Medulla oblongata (tissue), 1 donor: ENCODE results near the gene KLHL4.
"Not testable (repeated sequence)": the region's sequence is repeated elsewhere in the genome, so short reads cannot be mapped to it uniquely, and the experiment has no call there.

ENCODE experiments used
- DNase-seq: peaks from one replicate; pipeline ENCODE4 v3.0.0-alpha.2; 2015; ENCODE audit errors: extremely low spot score

The KLHL4 gene

DNA sequence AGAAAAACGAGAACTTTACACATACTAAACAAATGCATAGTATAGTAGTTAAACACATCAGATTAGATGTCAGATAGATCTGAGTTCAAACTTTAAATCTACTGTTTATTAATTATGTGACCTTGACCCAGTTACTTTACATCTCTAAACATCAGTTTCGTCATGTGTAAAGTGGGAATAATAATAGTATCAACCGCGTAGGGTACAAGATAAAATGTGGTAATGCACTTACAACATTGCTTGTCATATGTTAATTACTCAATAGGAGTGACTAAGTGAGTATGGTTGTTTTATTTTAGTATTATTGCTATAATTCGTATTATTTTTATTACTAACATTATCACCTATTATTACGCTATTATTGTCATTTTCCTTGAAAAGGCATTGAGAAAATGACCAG lies 144.2 kb downstream of the KLHL4 start:
- DNase-seq, result no peak

DNA sequence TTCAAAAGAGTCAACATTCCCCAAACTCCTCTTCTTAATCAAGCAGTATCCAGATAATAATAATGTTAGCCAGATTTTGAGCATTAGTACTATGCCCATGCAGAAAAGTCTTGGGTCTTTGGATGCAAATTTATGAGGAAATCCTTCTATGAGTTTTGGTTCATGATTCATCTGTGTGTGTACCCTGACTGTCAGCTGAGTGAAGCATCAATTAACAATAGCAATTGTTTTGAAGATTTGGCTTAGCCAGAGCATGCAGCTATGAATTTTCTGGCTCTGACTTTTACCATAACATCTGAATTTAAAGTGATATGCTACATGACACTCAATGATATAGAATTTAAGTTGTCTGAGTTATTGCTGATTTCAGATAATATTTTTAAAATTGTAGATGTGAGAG lies 145.8 kb downstream of the KLHL4 start:
- DNase-seq, result peak; percentile 26

DNA sequence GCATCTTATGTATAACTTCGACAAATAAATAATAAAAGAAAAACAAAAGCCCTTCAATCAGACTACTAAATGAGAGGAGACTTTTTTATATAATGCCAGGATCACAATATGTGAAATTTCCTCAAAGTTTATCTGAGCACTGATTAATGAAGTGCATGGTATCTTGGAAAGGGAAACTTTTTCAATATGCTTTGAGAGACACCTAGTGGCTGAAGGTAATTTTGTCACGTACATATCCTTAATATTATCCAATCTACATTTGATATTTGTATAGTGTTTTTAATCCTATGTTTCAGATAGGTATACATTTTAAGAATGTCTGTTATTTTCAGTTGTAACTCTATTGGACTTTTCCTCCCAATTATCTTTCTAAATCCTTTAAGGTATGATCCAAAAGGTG lies 146.8 kb downstream of the KLHL4 start:
- peak; percentile 45 for DNase-seq

DNA sequence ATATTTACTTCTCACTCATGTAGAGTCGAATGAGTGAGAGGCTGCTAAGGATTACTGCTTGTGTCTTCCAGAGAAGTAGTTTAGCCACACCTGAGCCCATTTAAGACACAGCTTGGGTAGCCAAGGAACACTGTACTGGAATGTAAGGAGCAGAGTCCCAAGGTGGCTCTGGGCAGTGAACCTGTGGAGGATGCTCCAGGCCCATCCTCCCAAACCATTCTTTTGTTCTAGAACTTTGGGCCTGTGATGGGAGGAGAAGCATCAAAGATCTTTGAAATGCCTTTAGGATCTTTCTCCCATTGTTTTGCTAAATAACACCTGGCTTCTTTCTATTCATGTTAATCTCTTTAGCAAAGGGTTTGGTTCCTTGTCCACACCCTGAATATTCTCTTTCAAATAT lies 162.2 kb downstream of the KLHL4 start:
- DNase-seq, result no peak

DNA sequence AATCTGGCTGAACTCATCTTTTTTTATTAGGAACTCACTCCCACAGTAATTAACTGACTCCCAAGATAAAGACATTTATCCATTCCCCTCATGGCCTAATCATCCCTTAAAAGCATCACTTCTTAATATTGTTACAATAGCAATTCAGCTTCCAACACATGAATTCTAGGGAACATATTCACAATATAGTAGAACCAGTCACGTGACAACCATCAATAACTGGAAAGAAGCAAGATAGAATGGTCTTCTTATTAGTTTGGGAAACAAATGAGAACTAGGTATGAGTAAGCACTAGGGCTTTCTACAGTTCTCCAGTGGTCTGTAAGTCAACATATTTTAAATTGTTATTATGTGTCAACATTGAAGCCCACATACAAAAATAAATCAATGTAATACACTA lies 170.1 kb downstream of the KLHL4 start:
- no peak for DNase-seq

DNA sequence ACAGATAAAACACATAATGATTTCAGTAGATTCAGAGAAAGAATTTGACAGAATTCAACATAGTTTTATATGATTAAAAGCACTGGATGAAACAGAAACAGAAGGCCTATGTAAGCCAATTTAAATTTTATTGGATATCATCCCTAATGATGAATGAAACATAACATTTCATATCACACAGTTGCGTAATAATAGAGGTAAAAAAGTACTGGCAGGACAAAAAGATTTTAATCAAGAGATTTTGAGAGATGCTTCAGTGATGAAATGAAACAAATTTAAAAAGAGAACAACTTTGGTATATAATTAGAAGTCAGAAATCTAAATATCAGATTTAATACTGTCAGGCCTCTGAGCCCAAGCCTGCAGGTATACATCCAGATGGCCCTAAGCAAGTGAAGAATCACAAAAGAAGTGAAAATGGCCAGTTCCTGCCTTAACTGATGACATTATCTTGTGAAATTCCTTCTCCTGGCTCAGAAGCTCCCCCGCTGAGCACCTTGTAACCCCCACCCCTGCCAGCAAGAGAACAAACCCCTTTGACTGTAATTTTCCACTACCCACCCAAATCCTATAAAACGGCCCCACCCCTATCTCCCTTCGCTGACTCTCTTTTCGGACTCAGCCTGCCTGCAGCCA lies 170.6 kb downstream of the KLHL4 start:
- DNase-seq, result not testable (repeated sequence)

DNA sequence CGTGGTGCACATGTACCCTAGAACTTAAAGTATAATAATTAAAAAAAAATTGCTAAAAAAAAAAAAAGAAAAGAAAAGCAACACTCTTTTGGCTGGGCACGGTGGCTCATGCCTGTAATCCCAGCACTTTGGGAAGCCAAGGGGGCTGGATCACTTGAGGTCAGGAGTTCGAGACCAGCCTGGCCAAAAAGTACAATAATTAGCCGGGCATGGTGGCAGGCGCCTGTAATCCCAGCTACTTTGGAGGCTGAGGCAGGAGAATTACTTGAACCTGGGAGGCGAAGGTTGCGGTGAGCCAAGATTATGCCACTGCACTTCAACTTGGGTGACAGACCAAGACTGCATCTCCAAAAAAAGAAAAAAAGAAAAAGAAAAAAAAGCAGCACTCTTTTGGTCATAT lies 171.6 kb downstream of the KLHL4 start:
- DNase-seq, result not testable (repeated sequence)

DNA sequence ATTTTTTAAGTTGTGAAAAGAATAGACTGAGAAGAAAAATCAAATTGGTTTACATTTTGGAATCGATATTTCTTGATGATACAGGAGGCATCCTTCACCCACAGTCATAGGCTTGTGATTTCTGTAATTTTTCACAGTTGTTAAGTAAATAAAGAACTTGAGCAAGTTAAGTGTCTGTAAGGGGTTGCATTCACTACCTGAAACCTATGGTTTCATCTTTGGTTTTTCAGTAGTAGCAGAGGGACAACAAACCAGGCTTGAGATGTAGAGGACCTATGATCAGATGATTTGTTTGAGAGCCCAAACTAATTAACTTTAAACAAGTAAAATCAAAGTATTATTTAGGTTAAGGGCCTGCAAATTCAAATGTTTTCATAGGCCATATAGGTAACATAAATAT lies 175.6 kb downstream of the KLHL4 start:
- no peak for DNase-seq

DNA sequence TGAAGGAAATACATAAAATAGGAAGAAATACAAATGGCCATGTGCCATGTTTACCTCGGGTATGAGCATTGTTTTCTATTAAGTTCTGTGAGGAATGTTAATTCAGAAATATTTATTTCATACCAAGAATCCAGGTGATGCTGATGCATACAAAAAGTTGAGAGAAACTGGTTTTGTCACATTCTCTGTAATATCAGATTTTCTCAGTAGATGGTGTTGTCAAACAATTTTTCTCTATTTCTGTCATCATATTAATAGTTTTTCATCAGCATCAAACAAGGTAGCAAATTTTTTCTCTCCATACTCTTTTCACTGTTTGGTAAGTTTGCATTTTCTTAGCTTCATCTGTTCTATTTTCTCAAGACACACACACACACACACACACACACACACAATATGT lies 179.8 kb downstream of the KLHL4 start:
- no peak for DNase-seq

DNA sequence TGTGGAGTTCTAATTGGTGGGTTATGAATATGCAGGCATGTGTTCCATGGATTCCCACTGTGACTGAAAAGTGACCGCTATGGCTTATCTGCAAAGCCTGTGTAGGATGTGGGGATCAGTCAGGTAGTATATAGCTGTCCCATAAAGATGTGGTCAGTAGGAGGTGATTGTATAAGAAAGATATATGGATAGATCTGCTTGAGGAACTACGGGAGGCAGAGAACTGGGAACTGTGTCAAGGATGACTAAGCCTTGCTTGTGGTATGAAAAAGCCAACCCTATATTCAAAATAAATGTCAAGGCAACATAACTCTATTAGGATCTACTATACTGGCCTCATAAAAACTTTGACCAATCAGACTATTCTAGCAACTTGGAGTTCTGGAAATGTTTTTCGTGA lies 185.2 kb downstream of the KLHL4 start:
- no peak for DNase-seq

DNA sequence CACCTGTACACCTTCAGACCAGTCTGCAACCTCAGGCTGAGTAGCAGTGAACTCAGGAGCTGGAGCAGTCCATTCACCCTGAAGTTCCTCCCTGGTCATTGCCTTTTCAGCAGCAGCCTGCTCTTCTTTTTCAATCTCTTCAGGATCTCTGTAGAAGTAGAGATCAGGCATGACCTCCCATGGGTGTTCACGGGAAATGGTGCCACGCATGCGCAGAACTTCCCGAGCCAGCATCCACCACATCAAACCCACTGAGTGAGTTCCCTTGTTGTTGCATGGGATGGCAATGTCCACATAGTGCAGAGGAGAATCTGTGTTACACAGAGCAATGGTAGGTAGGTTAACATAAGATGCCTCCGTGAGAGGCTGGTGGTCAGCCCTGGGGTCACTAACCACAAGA lies 185.9 kb downstream of the KLHL4 start:
- not testable (repeated sequence) for DNase-seq

DNA sequence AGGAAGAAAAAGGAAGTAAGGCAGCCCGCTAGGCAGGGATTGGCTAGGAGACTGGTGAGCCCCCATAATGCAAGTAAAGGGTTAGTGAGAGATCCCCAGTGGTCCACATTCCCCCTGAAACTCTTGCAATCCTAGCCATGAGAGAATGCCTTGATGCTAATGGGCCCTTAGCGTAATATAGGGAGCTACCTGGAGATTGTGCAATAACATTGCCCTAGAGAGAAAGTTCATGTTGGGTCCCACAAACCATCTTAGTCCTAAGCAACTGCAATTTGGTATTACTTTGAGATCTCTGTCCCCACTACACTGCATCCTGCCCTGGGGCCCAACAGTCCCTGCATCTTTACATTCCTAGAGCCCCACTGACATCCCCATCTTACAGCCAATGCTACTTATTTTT lies 188.5 kb downstream of the KLHL4 start:
- no peak for DNase-seq

DNA sequence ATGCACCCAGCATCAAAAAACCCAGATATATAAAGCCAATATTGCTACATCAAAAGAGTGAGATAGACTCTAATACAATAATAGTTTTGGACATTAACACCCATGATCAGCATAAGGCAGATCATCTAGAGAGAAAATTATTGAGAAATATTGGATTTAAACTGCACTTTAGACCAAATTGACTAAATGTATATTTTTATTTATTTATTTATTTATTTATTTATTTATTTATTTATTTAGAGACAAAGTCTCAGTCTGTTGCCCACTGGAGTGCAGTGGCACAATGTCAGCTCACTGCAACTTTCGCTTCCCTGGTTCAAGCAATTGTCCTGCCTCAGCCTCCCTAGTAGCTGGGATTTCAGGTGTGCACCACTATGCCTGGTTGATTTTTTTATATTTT lies 193.0 kb downstream of the KLHL4 start:
- no peak for DNase-seq
